OCI-LY1 (cell line): ENCODE measurements around the gene TMEM18.

ENCODE experiments used
- EZH2 ChIP-seq: fragments of 200-600 bp; sonication (generic), shearing (Covaris generic); IDR thresholded peaks from 2 replicates; pipeline ENCODE4 v1.8.0; 2017; ENCODE audit warnings: borderline replicate concordance, mixed run types, mild to moderate bottlenecking, antibody characterized with exemption, low read length, moderate library complexity, mixed read lengths
- TF ChIP-seq, protein P1 (sequence below): fragments of 200-600 bp; sonication (generic), shearing (Covaris generic); IDR thresholded peaks from 2 replicates; pipeline ENCODE4 v1.5.1; 2017; ENCODE audit warnings: mild to moderate bottlenecking, antibody characterized with exemption, low read length, moderate library complexity, mixed read lengths

DNA sequence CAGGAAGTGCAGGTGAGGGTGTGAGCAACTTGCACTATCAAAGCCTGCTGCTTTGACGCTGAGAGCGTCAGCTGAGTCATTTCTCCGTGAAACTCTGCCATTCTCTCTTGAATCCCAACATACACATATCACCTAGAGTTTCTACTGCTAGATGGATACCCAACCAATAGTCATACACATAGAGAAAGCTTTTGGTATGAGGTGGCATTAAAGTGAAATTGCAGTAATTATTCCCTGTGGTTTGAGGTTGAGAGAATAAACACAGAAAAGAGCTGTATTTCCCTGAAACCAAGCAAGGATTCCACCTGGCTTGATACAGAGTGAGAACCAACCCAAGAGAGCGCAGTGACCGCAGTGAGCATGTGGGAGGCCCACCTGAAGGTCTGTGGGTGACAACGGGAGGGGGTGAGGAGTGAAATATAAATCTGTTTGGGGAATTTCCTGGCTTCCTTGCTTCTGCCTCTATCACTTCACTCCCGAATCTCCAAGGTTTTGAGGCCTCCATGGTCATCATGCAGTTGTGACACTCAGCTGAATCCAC is 28.8 kb upstream of the TMEM18 start:
- TF ChIP-seq, protein P1, sequence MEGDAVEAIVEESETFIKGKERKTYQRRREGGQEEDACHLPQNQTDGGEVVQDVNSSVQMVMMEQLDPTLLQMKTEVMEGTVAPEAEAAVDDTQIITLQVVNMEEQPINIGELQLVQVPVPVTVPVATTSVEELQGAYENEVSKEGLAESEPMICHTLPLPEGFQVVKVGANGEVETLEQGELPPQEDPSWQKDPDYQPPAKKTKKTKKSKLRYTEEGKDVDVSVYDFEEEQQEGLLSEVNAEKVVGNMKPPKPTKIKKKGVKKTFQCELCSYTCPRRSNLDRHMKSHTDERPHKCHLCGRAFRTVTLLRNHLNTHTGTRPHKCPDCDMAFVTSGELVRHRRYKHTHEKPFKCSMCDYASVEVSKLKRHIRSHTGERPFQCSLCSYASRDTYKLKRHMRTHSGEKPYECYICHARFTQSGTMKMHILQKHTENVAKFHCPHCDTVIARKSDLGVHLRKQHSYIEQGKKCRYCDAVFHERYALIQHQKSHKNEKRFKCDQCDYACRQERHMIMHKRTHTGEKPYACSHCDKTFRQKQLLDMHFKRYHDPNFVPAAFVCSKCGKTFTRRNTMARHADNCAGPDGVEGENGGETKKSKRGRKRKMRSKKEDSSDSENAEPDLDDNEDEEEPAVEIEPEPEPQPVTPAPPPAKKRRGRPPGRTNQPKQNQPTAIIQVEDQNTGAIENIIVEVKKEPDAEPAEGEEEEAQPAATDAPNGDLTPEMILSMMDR: no peak
- TF ChIP-seq EZH2: no peak
